GM12864 (cell line): ENCODE results near the gene UBTD2.

ENCODE experiments used
- DNase-seq: peaks from one replicate; pipeline ENCODE4 v3.0.0-alpha.2; 2011; ENCODE audit warnings: low read depth
- H3K4me3 ChIP-seq: 2 replicates; pipeline ENCODE4 v1.5.1; 2011; ENCODE audit warnings: mild to moderate bottlenecking, low read depth, low read length, control low read depth
- CTCF ChIP-seq: IDR thresholded peaks from 2 replicates; pipeline ENCODE4 v1.5.1; 2011; ENCODE audit warnings: low read depth, mild to moderate bottlenecking, moderate library complexity, low read length, control low read depth, inconsistent platforms; ENCODE audit errors: missing control alignments

The UBTD2 gene

GRCh38 chr5:172180936-172181335 lies 102.6 kb downstream of the UBTD2 start:
- no peak for TF ChIP-seq CTCF
- no peak for DNase-seq
- H3K4me3 ChIP-seq, result no peak overlapping the region

- DNase-seq, result no peak
- H3K4me3 ChIP-seq, result peak overlapping the region; percentile 8
These were observed 104.3 kb downstream of the UBTD2 start for GRCh38 chr5:172178991-172179989.

GRCh38 chr5:172178301-172178987 lies 105.1 kb downstream of the UBTD2 start:
- no peak for TF ChIP-seq CTCF
- DNase-seq, result no peak
- H3K4me3 ChIP-seq, result no peak overlapping the region; the same call in 1 of the 2 replicates

More at GRCh38 chr5:172178991-172179989, 104.3 kb downstream of the UBTD2 start:
- TF ChIP-seq CTCF, result no peak

- no peak overlapping the region for H3K4me3 ChIP-seq
- no peak for TF ChIP-seq CTCF
- DNase-seq, result no peak
These were observed 106.4 kb downstream of the UBTD2 start for GRCh38 chr5:172177176-172177575.

- H3K4me3 ChIP-seq, result peak overlapping the region; percentile 58
- DNase-seq, result no peak
- TF ChIP-seq CTCF, result no peak
These were observed 108.3 kb downstream of the UBTD2 start for GRCh38 chr5:172175263-172175719.

- H3K4me3 ChIP-seq, result no peak overlapping the region; the same call in 1 of the 2 replicates
- DNase-seq, result no peak
- TF ChIP-seq CTCF, result no peak
These were observed 109.9 kb downstream of the UBTD2 start for GRCh38 chr5:172173564-172174153.
